ENCODE data around the gene TSSK3. TPM values are rescaled to one million over a fixed set of nuclear protein-coding genes. Genes with fewer than 3 reads are reported as not detected.

Gene TSSK3
- total and polyA plus RNA-seq, 7 experiments from 2014 or later: 0.50 to 7.2 (median 2.7) TPM

DNA sequence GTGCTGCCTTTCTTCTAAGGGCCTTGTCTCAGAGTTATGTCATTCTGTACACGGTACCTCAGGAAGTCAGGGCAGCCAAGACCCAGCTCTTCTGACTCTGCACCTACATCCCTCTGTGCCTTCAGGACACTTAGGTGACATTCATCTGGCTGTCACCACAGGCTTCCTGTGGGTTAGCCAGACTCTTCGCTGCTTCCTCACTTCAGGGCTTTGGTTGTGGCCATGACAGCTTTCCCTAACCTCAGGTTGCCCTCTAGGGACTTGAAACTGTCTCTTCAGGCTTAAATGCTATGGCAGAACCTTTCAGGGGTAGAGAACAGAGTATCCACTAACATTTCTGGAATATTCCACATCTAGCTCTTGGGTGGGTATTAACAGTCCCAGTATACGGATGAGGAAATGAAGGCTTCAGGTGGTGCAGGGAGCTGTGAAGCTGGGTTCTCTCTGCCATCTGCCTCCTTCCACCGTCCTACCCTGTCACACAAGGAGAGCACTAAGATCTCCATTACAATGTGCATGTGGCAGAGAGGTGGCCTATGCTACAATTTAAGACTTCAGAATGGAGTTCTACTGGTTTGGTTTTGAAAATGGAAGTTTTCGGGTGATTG is 9.9 kb downstream of the TSSK3 start:
- Mint-ChIP-seq H3K27ac (peak overlapping the region in 7 of 9 donors; percentile 1 to 75 (median 57)), H3K4me3 (peak overlapping the region in 2 of 10 donors; percentile 6 to 9), H3K9me3 (peaks cover 0 to 2% (median 0%) of the 10 kb centered on the region in 11 donors), H3K4me1 (peaks cover 15 to 22% (median 20%) of the 10 kb centered on the region in 7 donors), H3K27me3 (no peaks in the 10 kb centered on the region), H3K36me3 (peaks cover 0 to 31% (median 4%) of the 10 kb centered on the region in 5 donors)
- intact Hi-C loops (cut with micrococcal nuclease): loop anchor here (1.0 to 5.0 kb wide), 8 partner anchors 21 to 707 kb away; partner anchors contain the start of genes CCDC28B (in 1 of the 2), EIF3I (in 1 of the 2), HDAC1 (in 1 of the 2) and TMEM234 (in 1 of the 2)
- POLR2A ChIA-PET: interaction anchor here (0.6 to 3.2 kb wide), 19 partner anchors 13 to 250 kb away, joined by 3 to 20 read pairs (median 3); partner anchors contain the start of genes BSDC1, LCK and MARCKSL1
- H3K27me3 ChIP-seq (ENCODE audit: control insufficient read depth in 2 of 2, insufficient read depth in 2 of 2, low read length in 2 of 2): no peaks in the 10 kb centered on the region
- H3K36me3 ChIP-seq (ENCODE audit: control insufficient read depth in 2 of 3, insufficient read depth in 3 of 3, low read length in 3 of 3): peaks cover 15 to 60% (median 23%) of the 10 kb centered on the region in 3 experiments
- peaks cover 12% of the 10 kb centered on the region in 2 donors for H3K4me1 ChIP-seq (ENCODE audit: control insufficient read depth in 2 of 2, insufficient read depth in 2 of 2, low read length in 2 of 2)
- peak overlapping the region; percentile 20 for H3K27ac ChIP-seq (ENCODE audit: low read depth, low read length)
- ATAC-seq (peak; percentile 88), DNase-seq (peak; percentile 22 to 78 (median 68))
- no peak overlapping the region for H3K4me3 ChIP-seq (ENCODE audit: low read length)
- CTCF ChIA-PET: interaction anchor here (0.8 to 2.4 kb wide), 13 partner anchors 14 to 409 kb away, joined by 3 to 21 read pairs (median 4); partner anchors contain the start of genes BSDC1 and LCK
- no peaks in the 10 kb centered on the region for H3K9me3 ChIP-seq (ENCODE audit: control insufficient read depth in 2 of 3, low read length in 3 of 3)

DNA sequence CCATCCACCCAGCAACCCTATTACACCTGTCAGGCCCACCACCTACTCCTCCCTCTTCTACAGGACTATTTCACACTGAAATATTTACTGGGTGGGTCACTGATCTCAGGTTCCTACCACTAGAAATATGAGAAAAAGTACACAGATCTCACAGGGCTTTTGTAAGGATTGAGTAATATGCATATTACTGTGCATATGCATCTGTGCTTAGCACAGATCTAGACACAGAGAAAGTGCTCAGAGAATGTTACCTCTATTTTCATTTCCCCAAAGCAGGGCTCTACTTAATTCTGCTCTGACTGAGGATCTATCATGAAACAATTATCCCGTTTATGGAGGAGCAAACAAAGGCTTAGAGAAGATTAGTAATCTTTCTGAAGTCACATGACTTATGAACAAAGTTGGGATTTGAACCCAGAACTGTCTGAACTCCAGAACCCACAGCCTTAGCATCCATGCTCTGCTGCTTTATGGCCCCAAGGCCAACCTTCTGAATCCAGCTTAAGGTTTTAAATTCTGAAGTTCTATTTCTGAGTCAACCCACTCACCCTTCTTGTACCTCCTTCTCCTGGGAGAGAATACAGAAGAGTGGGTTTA is 11.8 kb downstream of the TSSK3 start:
- H3K4me3 Mint-ChIP-seq: no peak overlapping the region
- ATAC-seq (no peak), DNase-seq (no peak)
- Histone ChIP-seq H3K4me3 (ENCODE audit: low read length) (no peak overlapping the region), H3K4me1 (ENCODE audit: control insufficient read depth in 2 of 2, insufficient read depth in 2 of 2, low read length in 2 of 2) (peaks cover 12% of the 10 kb centered on the region in 2 donors), H3K9me3 (ENCODE audit: control insufficient read depth in 2 of 3, low read length in 3 of 3) (no peaks in the 10 kb centered on the region), H3K27ac (ENCODE audit: low read depth, low read length) (no peak overlapping the region), H3K36me3 (ENCODE audit: control insufficient read depth in 2 of 3, insufficient read depth in 3 of 3, low read length in 3 of 3) (peaks cover 13 to 61% (median 28%) of the 10 kb centered on the region in 3 experiments), H3K27me3 (ENCODE audit: control insufficient read depth in 2 of 2, insufficient read depth in 2 of 2, low read length in 2 of 2) (no peaks in the 10 kb centered on the region)
- H3K27me3 Mint-ChIP-seq: no peaks in the 10 kb centered on the region
- H3K36me3 Mint-ChIP-seq: peaks cover 2 to 43% (median 12%) of the 10 kb centered on the region in 5 donors
- peaks cover 15 to 22% (median 20%) of the 10 kb centered on the region in 7 donors for H3K4me1 Mint-ChIP-seq
- intact Hi-C loops (cut with micrococcal nuclease): loop anchor here (2.0 to 5.0 kb wide), 3 partner anchors 151 to 709 kb away; partner anchors contain the start of genes CCDC28B (in 1 of the 2), EIF3I (in 1 of the 2) and TMEM234 (in 1 of the 2)
- ChIA-PET POLR2A (interaction anchor here (0.7 to 1.0 kb wide), 2 partner anchors 11 to 21 kb away, joined by 3 to 4 read pairs; partner anchors contain the start of gene BSDC1), CTCF (interaction anchor here (2.4 kb wide), 1 partner anchor 133 kb away, joined by 7 read pairs; no protein-coding TSS in a partner anchor)
- H3K27ac Mint-ChIP-seq: peak overlapping the region in 4 of 9 donors; percentile 5 to 63 (median 22)
- H3K9me3 Mint-ChIP-seq: peaks cover 0 to 2% (median 0%) of the 10 kb centered on the region in 11 donors

DNA sequence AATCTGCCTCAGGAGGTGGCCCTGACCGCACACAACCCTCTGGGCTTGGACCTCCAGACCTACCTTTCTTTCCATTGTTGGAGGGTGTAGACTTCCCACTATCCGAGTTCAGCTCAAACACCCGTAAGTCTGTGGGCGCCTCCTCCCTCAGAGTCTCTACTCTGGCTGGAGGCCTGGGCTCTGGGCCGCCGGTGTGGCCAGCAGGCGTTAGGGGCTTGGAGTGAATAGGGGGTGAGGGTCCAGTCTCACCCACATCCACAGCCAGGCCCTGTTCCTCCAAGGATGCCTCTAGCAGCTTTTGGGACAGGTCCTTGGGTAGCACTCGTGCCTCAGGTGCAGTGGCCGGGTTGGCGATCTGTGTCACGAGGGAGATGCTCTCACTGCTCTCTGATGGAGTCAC is 13.9 kb downstream of the TSSK3 start:
- peaks cover 22 to 82% (median 48%) of the 10 kb centered on the region in 3 experiments for H3K36me3 ChIP-seq (ENCODE audit: control insufficient read depth in 2 of 3, insufficient read depth in 3 of 3, low read length in 3 of 3)
- H3K4me1 Mint-ChIP-seq: peaks cover 15 to 24% (median 21%) of the 10 kb centered on the region in 7 donors
- H3K36me3 Mint-ChIP-seq: peaks cover 10 to 53% (median 18%) of the 10 kb centered on the region in 5 donors
- no peak overlapping the region for H3K4me3 Mint-ChIP-seq
- no peaks in the 10 kb centered on the region for H3K9me3 ChIP-seq (ENCODE audit: control insufficient read depth in 2 of 3, low read length in 3 of 3)
- H3K9me3 Mint-ChIP-seq: no peaks in the 10 kb centered on the region
- H3K27ac ChIP-seq (ENCODE audit: low read depth, low read length): no peak overlapping the region
- H3K27me3 Mint-ChIP-seq: no peaks in the 10 kb centered on the region
- ChIA-PET CTCF (interaction anchor here (0.6 kb wide), 2 partner anchors 80 to 160 kb away, joined by 3 read pairs; no protein-coding TSS in a partner anchor), POLR2A (interaction anchor here (1.2 kb wide), 1 partner anchor 10 kb away, joined by 4 read pairs; no protein-coding TSS in a partner anchor)
- peak overlapping the region in 1 of 9 donors; percentile 17 for H3K27ac Mint-ChIP-seq
- H3K27me3 ChIP-seq (ENCODE audit: control insufficient read depth in 2 of 2, insufficient read depth in 2 of 2, low read length in 2 of 2): no peaks in the 10 kb centered on the region
- no peak for ATAC-seq
- intact Hi-C loops (cut with micrococcal nuclease): no loop called here
- DNase-seq: no peak
- H3K4me3 ChIP-seq (ENCODE audit: low read length): no peak overlapping the region
- H3K4me1 ChIP-seq (ENCODE audit: control insufficient read depth in 2 of 2, insufficient read depth in 2 of 2, low read length in 2 of 2): peaks cover 12% of the 10 kb centered on the region in 2 donors

GRCh38 chr1:32377541-32378220 is 15.3 kb downstream of the TSSK3 start:
- intact Hi-C loops (cut with micrococcal nuclease): no loop called here
- H3K9me3 Mint-ChIP-seq: no peaks in the 10 kb centered on the region
- no peaks in the 10 kb centered on the region for H3K27me3 Mint-ChIP-seq
- Histone ChIP-seq H3K4me3 (ENCODE audit: low read length) (no peak overlapping the region), H3K4me1 (ENCODE audit: control insufficient read depth in 2 of 2, insufficient read depth in 2 of 2, low read length in 2 of 2) (no peaks in the 10 kb centered on the region), H3K27ac (ENCODE audit: low read depth, low read length) (no peak overlapping the region), H3K9me3 (ENCODE audit: control insufficient read depth in 2 of 3, low read length in 3 of 3) (no peaks in the 10 kb centered on the region), H3K27me3 (ENCODE audit: control insufficient read depth in 2 of 2, insufficient read depth in 2 of 2, low read length in 2 of 2) (no peaks in the 10 kb centered on the region), H3K36me3 (ENCODE audit: control insufficient read depth in 2 of 3, insufficient read depth in 3 of 3, low read length in 3 of 3) (peaks cover 28 to 96% (median 62%) of the 10 kb centered on the region in 3 experiments)
- peaks cover 2 to 14% (median 8%) of the 10 kb centered on the region in 7 donors for H3K4me1 Mint-ChIP-seq
- peaks cover 10 to 51% (median 19%) of the 10 kb centered on the region in 5 donors for H3K36me3 Mint-ChIP-seq
- POLR2A ChIA-PET: interaction anchor here (0.9 kb wide), 1 partner anchor 9 kb away, joined by 5 read pairs; no protein-coding TSS in a partner anchor
- DNase-seq: no peak
- CTCF ChIA-PET: interaction anchor here (0.6 to 1.1 kb wide), 3 partner anchors 42 to 161 kb away, joined by 3 to 5 read pairs (median 3); partner anchors contain the start of gene MARCKSL1
- peak; percentile 17 for ATAC-seq
- H3K4me3 Mint-ChIP-seq: no peak overlapping the region
- peak overlapping the region in 3 of 9 donors; percentile 25 to 48 (median 40) for H3K27ac Mint-ChIP-seq

DNA sequence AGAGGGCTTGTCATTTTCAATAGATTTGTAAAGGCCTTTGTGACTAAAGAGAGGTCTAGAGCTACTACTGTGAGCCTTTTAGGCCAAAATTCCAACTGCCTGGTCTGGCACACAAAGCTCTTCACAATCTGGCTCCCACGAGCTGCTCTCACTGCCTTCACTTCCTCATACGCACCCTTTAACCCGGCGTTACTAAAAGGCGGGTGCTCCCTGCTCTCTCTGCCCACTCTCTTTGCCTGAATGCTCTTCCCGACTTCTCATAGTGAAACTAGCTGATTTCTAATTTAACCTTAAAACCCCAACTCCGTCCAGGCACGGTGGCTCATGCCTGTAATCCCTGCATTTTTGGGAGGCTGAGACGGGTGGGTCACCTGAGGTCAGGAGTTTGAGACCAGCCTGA is 17.7 kb downstream of the TSSK3 start:
- H3K4me3 ChIP-seq (ENCODE audit: low read length): no peak overlapping the region
- intact Hi-C loops (cut with micrococcal nuclease): no loop called here
- DNase-seq (no peak), ATAC-seq (no peak)
- H3K36me3 ChIP-seq (ENCODE audit: control insufficient read depth in 2 of 3, insufficient read depth in 3 of 3, low read length in 3 of 3): peaks cover 46 to 100% (median 74%) of the 10 kb centered on the region in 3 experiments
- H3K27ac ChIP-seq (ENCODE audit: low read depth, low read length): no peak overlapping the region
- H3K36me3 Mint-ChIP-seq: peaks cover 10 to 63% (median 28%) of the 10 kb centered on the region in 5 donors
- POLR2A ChIA-PET: interaction anchor here (0.5 to 2.3 kb wide), 3 partner anchors 14 to 165 kb away, joined by 3 to 8 read pairs (median 5); partner anchors contain the start of genes BSDC1 and MARCKSL1
- H3K27me3 ChIP-seq (ENCODE audit: control insufficient read depth in 2 of 2, insufficient read depth in 2 of 2, low read length in 2 of 2): no peaks in the 10 kb centered on the region
- H3K9me3 ChIP-seq (ENCODE audit: control insufficient read depth in 2 of 3, low read length in 3 of 3): no peaks in the 10 kb centered on the region
- no peaks in the 10 kb centered on the region for H3K4me1 ChIP-seq (ENCODE audit: control insufficient read depth in 2 of 2, insufficient read depth in 2 of 2, low read length in 2 of 2)
- H3K27me3 Mint-ChIP-seq: no peaks in the 10 kb centered on the region
- peaks cover 0 to 8% (median 0%) of the 10 kb centered on the region in 7 donors for H3K4me1 Mint-ChIP-seq
- peak overlapping the region in 2 of 9 donors; percentile 72 to 76 for H3K27ac Mint-ChIP-seq
- H3K4me3 Mint-ChIP-seq: no peak overlapping the region
- CTCF ChIA-PET: no interaction called here
- no peaks in the 10 kb centered on the region for H3K9me3 Mint-ChIP-seq

All from naive thymus-derived CD4-positive, alpha-beta T cell (primary cell).